Parathyroid adenoma (tissue), 2 donors: ENCODE data around the gene TMEM150C.

Source experiments
- H2AFZ ChIP-seq: fragments of 300-600 bp; sonication (generic); one replicate; pipeline ENCODE4 v1.7.0; 2017; ENCODE audit warnings: antibody characterized with exemption, mild to moderate bottlenecking
- H3K27ac ChIP-seq: fragments of 300-600 bp; sonication (generic); one replicate; pipeline ENCODE4 v1.7.0; 2017
- H3K27me3 ChIP-seq: fragments of 300-600 bp; sonication (generic); one replicate; pipeline ENCODE4 v1.7.0; 2017; ENCODE audit warnings: low read length; ENCODE audit not compliant: control insufficient read depth, insufficient read depth
- H3K36me3 ChIP-seq: fragments of 300-600 bp; sonication (generic); one replicate; pipeline ENCODE4 v1.7.0; 2017; ENCODE audit warnings: low read length; ENCODE audit not compliant: control insufficient read depth, insufficient read depth
- H3K4me1 ChIP-seq: fragments of 300-600 bp; sonication (generic); one replicate; pipeline ENCODE4 v1.7.0; 2017; ENCODE audit warnings: control low read depth
- H3K4me2 ChIP-seq: fragments of 300-600 bp; sonication (generic); one replicate; pipeline ENCODE4 v1.7.0; 2017; ENCODE audit warnings: low read length
- H3K4me3 ChIP-seq: fragments of 300-600 bp; sonication (generic); one replicate; pipeline ENCODE4 v1.7.0; 2017; ENCODE audit warnings: low read depth, low read length
- H3K79me2 ChIP-seq: fragments of 300-600 bp; sonication (generic); one replicate; pipeline ENCODE4 v1.7.0; 2017; ENCODE audit warnings: control low read depth
- H3K9ac ChIP-seq: fragments of 300-600 bp; sonication (generic); one replicate; pipeline ENCODE4 v1.7.0; 2017; ENCODE audit warnings: mild to moderate bottlenecking
- H3K9me3 ChIP-seq: fragments of 300-600 bp; sonication (generic); one replicate; pipeline ENCODE4 v1.7.0; 2017; ENCODE audit warnings: low read length; ENCODE audit not compliant: control insufficient read depth
- CTCF ChIP-seq: fragments of 300-600 bp; sonication (generic); IDR thresholded peaks from one replicate; pipeline ENCODE4 v1.7.0; 2017; ENCODE audit warnings: antibody characterized with exemption, mild to moderate bottlenecking
- donor health status: primary hyperparathyroidism.

Gene TMEM150C

GRCh38 chr4:82501154-82501442, 60.7 kb downstream of the TMEM150C start:
- Histone ChIP-seq H3K79me2 (no peaks in the 10 kb centered on the region), H3K27ac (no peak overlapping the region), H3K9me3 (no peaks in the 10 kb centered on the region), H3K4me2 (no peak overlapping the region), H3K36me3 (no peaks in the 10 kb centered on the region), H3K9ac (no peak overlapping the region), H3K4me1 (no peaks in the 10 kb centered on the region), H3K27me3 (no peaks in the 10 kb centered on the region), H2AFZ (no peak overlapping the region), H3K4me3 (no peak overlapping the region)
- no peak for TF ChIP-seq CTCF

- no peak overlapping the region for H3K4me3 ChIP-seq
- no peak for TF ChIP-seq CTCF
- no peaks in the 10 kb centered on the region for H3K9me3 ChIP-seq
- H2AFZ ChIP-seq, result no peak overlapping the region
- no peaks in the 10 kb centered on the region for H3K79me2 ChIP-seq
- H3K27me3 ChIP-seq, result no peaks in the 10 kb centered on the region
- no peaks in the 10 kb centered on the region for H3K36me3 ChIP-seq
- no peaks in the 10 kb centered on the region for H3K4me1 ChIP-seq
- H3K27ac ChIP-seq, result no peak overlapping the region
- no peak overlapping the region for H3K9ac ChIP-seq
- H3K4me2 ChIP-seq, result no peak overlapping the region
Observed at GRCh38 chr4:82500435-82501153, 61.2 kb downstream of the TMEM150C start.

DNA sequence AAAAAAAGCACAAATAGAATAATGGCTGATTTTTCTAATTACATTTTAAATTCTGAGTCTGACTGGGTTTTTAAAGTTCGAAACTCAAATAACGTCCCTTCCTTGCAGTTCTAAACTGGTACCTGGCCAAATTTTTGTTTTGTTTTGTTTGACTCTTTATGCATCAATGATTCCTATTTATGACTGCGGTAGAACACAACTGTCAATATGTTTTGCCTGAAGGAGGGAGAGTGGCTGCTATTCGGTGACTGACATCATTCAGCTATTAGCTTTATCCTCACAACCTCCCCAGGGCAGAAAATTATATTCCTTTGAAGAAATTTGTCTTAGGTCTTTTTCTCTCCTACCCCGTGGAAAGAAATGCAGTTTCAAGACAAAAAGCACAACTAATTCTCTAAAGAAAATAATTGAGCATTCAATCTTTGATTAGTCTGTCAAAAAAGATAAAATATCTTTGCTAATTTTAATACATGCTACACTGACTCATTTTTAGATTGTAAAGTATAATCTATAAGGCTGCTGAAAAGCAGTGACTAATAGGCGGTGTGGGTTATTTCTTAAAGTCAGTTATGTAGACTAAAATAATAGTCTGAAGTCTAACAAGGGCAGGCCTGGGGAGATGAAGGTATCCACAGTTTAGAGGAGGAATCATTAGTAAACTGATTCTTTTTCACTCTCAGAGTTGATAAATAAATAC, 61.9 kb downstream of the TMEM150C start:
- H3K4me3 ChIP-seq, result no peak overlapping the region
- H3K27ac ChIP-seq, result no peak overlapping the region
- H3K9ac ChIP-seq, result no peak overlapping the region
- H3K4me1 ChIP-seq, result no peaks in the 10 kb centered on the region
- no peaks in the 10 kb centered on the region for H3K9me3 ChIP-seq
- TF ChIP-seq CTCF, result no peak
- H3K36me3 ChIP-seq, result no peaks in the 10 kb centered on the region
- no peaks in the 10 kb centered on the region for H3K79me2 ChIP-seq
- no peak overlapping the region for H2AFZ ChIP-seq
- no peak overlapping the region for H3K4me2 ChIP-seq
- no peaks in the 10 kb centered on the region for H3K27me3 ChIP-seq

- no peaks in the 10 kb centered on the region for H3K36me3 ChIP-seq
- no peaks in the 10 kb centered on the region for H3K9me3 ChIP-seq
- H3K27me3 ChIP-seq, result no peaks in the 10 kb centered on the region
- H3K4me2 ChIP-seq, result no peak overlapping the region
- no peaks in the 10 kb centered on the region for H3K4me1 ChIP-seq
- no peak overlapping the region for H2AFZ ChIP-seq
- no peak overlapping the region for H3K4me3 ChIP-seq
- no peak overlapping the region for H3K9ac ChIP-seq
- no peak for TF ChIP-seq CTCF
- H3K79me2 ChIP-seq, result no peaks in the 10 kb centered on the region
- H3K27ac ChIP-seq, result no peak overlapping the region
Observed at GRCh38 chr4:82496349-82496748, 65.4 kb downstream of the TMEM150C start.

DNA sequence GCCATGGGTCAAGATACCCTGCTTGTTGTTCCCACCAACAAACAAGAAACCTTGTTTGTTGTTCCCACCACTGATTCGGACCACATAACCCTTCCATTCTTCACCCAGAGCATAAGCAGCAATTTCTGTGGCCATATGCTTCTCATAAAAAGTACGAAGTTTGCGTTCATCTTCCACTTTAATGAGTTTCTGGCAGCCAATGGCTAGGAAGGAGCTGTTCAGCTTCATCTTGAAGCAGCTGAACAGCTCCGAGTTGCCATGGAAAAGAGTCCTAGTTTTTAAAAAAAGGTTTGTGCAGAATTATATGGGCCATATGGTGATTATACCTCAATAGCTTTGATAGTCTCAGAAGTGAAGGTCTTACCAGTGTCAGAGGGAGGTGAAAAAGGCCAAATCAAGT, 66.1 kb downstream of the TMEM150C start:
- no peaks in the 10 kb centered on the region for H3K9me3 ChIP-seq
- no peaks in the 10 kb centered on the region for H3K4me1 ChIP-seq
- no peaks in the 10 kb centered on the region for H3K36me3 ChIP-seq
- no peaks in the 10 kb centered on the region for H3K27me3 ChIP-seq
- no peak overlapping the region for H3K4me3 ChIP-seq
- no peak for TF ChIP-seq CTCF
- H3K27ac ChIP-seq, result no peak overlapping the region
- H3K9ac ChIP-seq, result no peak overlapping the region
- H3K79me2 ChIP-seq, result no peaks in the 10 kb centered on the region
- no peak overlapping the region for H2AFZ ChIP-seq
- no peak overlapping the region for H3K4me2 ChIP-seq
